Panc1 (cell line): Measurements from ENCODE around the gene UBE2E2. TPM values are rescaled to one million over a fixed set of nuclear protein-coding genes. Genes with fewer than 3 reads are reported as not detected.

Source experiments
- ATAC-seq: fragments of 200-7000 bp; cut with Tn5 transposase; 2 replicates; pipeline ENCODE4 v1.9.1; 2020; ENCODE audit warnings: mild to moderate bottlenecking, moderate library complexity
- BruUV-seq: library from RNA; stranded (reverse); fragments of 400-500 nt; replicated peaks from 2 replicates; lab custom pipeline; 2021; lab: Mats Ljungman, UMichigan
- CTCF ChIA-PET: fragments of 300-600 bp; sonication (Branson Sonifier 250); formaldehyde crosslinking; loops from one replicate; lab custom pipeline; 2022; ENCODE audit warnings: antibody characterized with exemption; lab: Charles Lee
- POLR2A ChIA-PET: fragments of 300-600 bp; sonication (Branson Sonifier 250); formaldehyde crosslinking; loops from one replicate; lab custom pipeline; 2022; ENCODE audit warnings: antibody characterized with exemption; lab: Charles Lee
- DNase-seq: peaks from one replicate; pipeline ENCODE4 v3.0.0-alpha.2; 2010; ENCODE audit warnings: low read depth, low spot score
- H3K27ac ChIP-seq: 2 replicates; pipeline ENCODE4 v1.5.1; 2011; ENCODE audit warnings: mild to moderate bottlenecking, low read length, inconsistent platforms
- H3K27me3 ChIP-seq: fragments of 200-500 bp; sonication (Bioruptor generic); 2 replicates; pipeline ENCODE4 v1.6.0; 2014; ENCODE audit warnings: low read length, inconsistent platforms; ENCODE audit not compliant: control insufficient read depth, insufficient read depth
- H3K36me3 ChIP-seq: fragments of 200-500 bp; sonication (Bioruptor generic); 2 replicates; pipeline ENCODE4 v1.5.1; 2014; ENCODE audit warnings: inconsistent platforms, mild to moderate bottlenecking, low read length, moderate library complexity; ENCODE audit not compliant: control insufficient read depth, insufficient read depth
- H3K4me1 ChIP-seq: 2 replicates; pipeline ENCODE4 v1.5.1; 2011; ENCODE audit warnings: inconsistent platforms, mild to moderate bottlenecking, low read length, moderate library complexity; ENCODE audit not compliant: control insufficient read depth, insufficient read depth
- H3K4me3 ChIP-seq, 2 experiments: 2 replicates each; pipeline ENCODE4 v1.5.1; 2011 to 2012; ENCODE audit warnings: low read depth in 2 of 2, low read length in 2 of 2, mild to moderate bottlenecking in 2 of 2, inconsistent platforms in 1 of 2, moderate library complexity in 1 of 2
- H3K9me3 ChIP-seq: fragments of 200-500 bp; sonication (Bioruptor generic); 2 replicates; pipeline ENCODE4 v1.5.1; 2014; ENCODE audit warnings: low read depth, mild to moderate bottlenecking, inconsistent platforms, low read length, moderate library complexity; ENCODE audit not compliant: control insufficient read depth, insufficient read depth
- POLR2AphosphoS5 ChIP-seq: IDR thresholded peaks from 2 replicates; pipeline ENCODE4 v1.6.1; 2012; ENCODE audit warnings: mild to moderate bottlenecking, low read depth, low read length, moderate library complexity
- SIN3A ChIP-seq: IDR thresholded peaks from 2 replicates; pipeline ENCODE4 v1.6.1; 2012; ENCODE audit warnings: low read depth, mild to moderate bottlenecking, low read length, moderate library complexity, borderline replicate concordance; ENCODE audit not compliant: insufficient read depth
- TCF7L2 ChIP-seq: IDR thresholded peaks from 2 replicates; pipeline ENCODE4 v1.6.1; 2011; ENCODE audit warnings: mild to moderate bottlenecking, low read depth, low read length, inconsistent platforms
- in situ Hi-C: cut with HindIII; loops from 2 replicates; pipeline ENCODE4 v1.10.0; 2016; ENCODE audit warnings: low sequenced_read_pairs, low pct_unique_long_range_greater_than_20kb
- intact Hi-C: fragments of 100-400 bp; cut with micrococcal nuclease; formaldehyde crosslinking; loops from one replicate; pipeline ENCODE4 v1.10.0; 2022; ENCODE audit not compliant: unreplicated experiment
- total RNA-seq: library from RNA; stranded (reverse); gene quantifications from one replicate; pipeline ENCODE4 v1.2.1, GENCODE V29; 2021; ENCODE audit not compliant: unreplicated experiment
- TF ChIP-seq, protein P1 (sequence below): fragments of 450-650 bp; IDR thresholded peaks from 2 replicates; pipeline ENCODE4 v1.5.1; 2017; ENCODE audit warnings: mild to moderate bottlenecking
- TF ChIP-seq, protein P2 (sequence below), 2 experiments: IDR thresholded peaks; 2 replicates each; pipeline ENCODE4 v1.6.1; 2011 to 2012; ENCODE audit warnings: low read depth in 2 of 2, control low read depth in 1 of 2, low read length in 1 of 2, mild to moderate bottlenecking in 1 of 2, moderate library complexity in 1 of 2; ENCODE audit not compliant: insufficient read depth in 1 of 2

Gene UBE2E2
- total RNA-seq, 1 experiment from 2014 or later: 38.2 TPM

DNA sequence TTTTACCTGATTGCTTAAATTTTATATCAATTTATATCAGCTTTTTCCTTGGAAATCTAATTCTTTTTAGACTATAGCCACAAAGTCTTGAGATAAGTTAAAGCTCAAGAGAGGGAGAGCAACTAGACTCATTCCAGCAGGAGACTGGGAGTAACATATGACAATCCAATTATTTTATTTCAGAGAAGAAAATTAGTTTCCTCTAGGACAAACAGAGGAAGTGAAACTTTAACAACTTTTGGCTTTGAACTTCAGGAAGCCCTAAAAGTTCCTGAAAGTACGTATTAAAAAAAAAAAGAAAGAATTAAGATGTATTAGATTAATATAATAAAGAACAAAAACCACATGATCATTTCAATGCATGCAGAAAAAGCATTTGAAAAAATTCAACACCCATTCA lies 13.9 kb upstream of the UBE2E2 start:
- H3K36me3 ChIP-seq: no peaks in the 10 kb centered on the region
- ChIA-PET CTCF (interaction anchor here (0.7 kb wide), 1 partner anchor 9 kb away, joined by 3 read pairs; no protein-coding TSS in a partner anchor), POLR2A (no interaction called here)
- no TSS peak for BruUV-seq
- intact Hi-C loops: no loop called here
- ATAC-seq (no peak), DNase-seq (no peak)
- no peaks in the 10 kb centered on the region for H3K9me3 ChIP-seq
- TF ChIP-seq POLR2AphosphoS5 (no peak), TCF7L2 (no peak), SIN3A (no peak)
- TF ChIP-seq, protein P1, sequence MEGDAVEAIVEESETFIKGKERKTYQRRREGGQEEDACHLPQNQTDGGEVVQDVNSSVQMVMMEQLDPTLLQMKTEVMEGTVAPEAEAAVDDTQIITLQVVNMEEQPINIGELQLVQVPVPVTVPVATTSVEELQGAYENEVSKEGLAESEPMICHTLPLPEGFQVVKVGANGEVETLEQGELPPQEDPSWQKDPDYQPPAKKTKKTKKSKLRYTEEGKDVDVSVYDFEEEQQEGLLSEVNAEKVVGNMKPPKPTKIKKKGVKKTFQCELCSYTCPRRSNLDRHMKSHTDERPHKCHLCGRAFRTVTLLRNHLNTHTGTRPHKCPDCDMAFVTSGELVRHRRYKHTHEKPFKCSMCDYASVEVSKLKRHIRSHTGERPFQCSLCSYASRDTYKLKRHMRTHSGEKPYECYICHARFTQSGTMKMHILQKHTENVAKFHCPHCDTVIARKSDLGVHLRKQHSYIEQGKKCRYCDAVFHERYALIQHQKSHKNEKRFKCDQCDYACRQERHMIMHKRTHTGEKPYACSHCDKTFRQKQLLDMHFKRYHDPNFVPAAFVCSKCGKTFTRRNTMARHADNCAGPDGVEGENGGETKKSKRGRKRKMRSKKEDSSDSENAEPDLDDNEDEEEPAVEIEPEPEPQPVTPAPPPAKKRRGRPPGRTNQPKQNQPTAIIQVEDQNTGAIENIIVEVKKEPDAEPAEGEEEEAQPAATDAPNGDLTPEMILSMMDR: no peak
- TF ChIP-seq, protein P2, sequence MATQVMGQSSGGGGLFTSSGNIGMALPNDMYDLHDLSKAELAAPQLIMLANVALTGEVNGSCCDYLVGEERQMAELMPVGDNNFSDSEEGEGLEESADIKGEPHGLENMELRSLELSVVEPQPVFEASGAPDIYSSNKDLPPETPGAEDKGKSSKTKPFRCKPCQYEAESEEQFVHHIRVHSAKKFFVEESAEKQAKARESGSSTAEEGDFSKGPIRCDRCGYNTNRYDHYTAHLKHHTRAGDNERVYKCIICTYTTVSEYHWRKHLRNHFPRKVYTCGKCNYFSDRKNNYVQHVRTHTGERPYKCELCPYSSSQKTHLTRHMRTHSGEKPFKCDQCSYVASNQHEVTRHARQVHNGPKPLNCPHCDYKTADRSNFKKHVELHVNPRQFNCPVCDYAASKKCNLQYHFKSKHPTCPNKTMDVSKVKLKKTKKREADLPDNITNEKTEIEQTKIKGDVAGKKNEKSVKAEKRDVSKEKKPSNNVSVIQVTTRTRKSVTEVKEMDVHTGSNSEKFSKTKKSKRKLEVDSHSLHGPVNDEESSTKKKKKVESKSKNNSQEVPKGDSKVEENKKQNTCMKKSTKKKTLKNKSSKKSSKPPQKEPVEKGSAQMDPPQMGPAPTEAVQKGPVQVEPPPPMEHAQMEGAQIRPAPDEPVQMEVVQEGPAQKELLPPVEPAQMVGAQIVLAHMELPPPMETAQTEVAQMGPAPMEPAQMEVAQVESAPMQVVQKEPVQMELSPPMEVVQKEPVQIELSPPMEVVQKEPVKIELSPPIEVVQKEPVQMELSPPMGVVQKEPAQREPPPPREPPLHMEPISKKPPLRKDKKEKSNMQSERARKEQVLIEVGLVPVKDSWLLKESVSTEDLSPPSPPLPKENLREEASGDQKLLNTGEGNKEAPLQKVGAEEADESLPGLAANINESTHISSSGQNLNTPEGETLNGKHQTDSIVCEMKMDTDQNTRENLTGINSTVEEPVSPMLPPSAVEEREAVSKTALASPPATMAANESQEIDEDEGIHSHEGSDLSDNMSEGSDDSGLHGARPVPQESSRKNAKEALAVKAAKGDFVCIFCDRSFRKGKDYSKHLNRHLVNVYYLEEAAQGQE (IDR thresholded peaks at IDR 0.05; ENCODE audit: insufficient read depth in 1 of 2, low read depth in 2 of 2, low read length in 1 of 2): no peak
- no peaks in the 10 kb centered on the region for H3K27me3 ChIP-seq
- H3K4me3 ChIP-seq: no peak overlapping the region
- in situ Hi-C loops: no loop called here
- H3K27ac ChIP-seq: no peak overlapping the region
- H3K4me1 ChIP-seq: no peaks in the 10 kb centered on the region

DNA sequence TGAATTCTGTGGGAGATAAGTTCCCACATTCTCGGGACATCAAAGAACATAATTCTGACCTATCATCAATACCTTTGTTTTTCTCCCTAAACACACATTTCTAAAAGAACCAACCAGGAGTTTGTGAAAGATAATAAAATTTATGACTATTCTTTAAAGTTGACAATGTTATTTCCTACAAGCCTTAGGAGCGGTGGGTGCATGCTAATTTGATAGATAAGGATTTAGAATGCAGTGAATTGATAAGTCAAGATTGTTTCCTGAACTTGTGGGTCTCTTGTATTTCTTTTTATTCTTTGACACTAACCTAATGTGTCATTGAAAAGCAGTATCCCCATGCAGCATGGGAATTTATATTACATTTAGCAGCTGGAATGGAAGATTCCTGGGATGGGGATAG lies 10.3 kb upstream of the UBE2E2 start:
- no TSS peak for BruUV-seq
- intact Hi-C loops: no loop called here
- no peak overlapping the region for H3K4me3 ChIP-seq
- ATAC-seq (no peak), DNase-seq (no peak)
- H3K9me3 ChIP-seq: no peaks in the 10 kb centered on the region
- ChIA-PET POLR2A (no interaction called here), CTCF (no interaction called here)
- H3K4me1 ChIP-seq: no peaks in the 10 kb centered on the region
- in situ Hi-C loops: no loop called here
- H3K27ac ChIP-seq: no peak overlapping the region
- no peaks in the 10 kb centered on the region for H3K27me3 ChIP-seq
- TF ChIP-seq, protein P1: no peak
- no peak for TF ChIP-seq SIN3A
- TF ChIP-seq TCF7L2: no peak
- no peak for TF ChIP-seq POLR2AphosphoS5
- TF ChIP-seq, protein P2 (IDR thresholded peaks at IDR 0.05; ENCODE audit: insufficient read depth in 1 of 2, low read depth in 2 of 2, low read length in 1 of 2): no peak
- H3K36me3 ChIP-seq: no peaks in the 10 kb centered on the region
